Fibroblast of lung (primary cell): ENCODE results near the gene TENM4. TPM values are rescaled to one million over a fixed set of nuclear protein-coding genes. Genes with fewer than 3 reads are reported as not detected.

Source experiments
- DNase-seq, 2 donors: peaks; one replicate each; pipeline versions ENCODE4 v3.0.0 to v3.0.0-alpha.2; 2010; ENCODE audit warnings: low read depth in 2 of 2
- H2AFZ ChIP-seq: 2 replicates; pipeline ENCODE4 v1.5.1; 2012; ENCODE audit warnings: low read length, control low read depth, inconsistent platforms
- H3K27ac ChIP-seq: 2 replicates; pipeline ENCODE4 v1.5.1; 2011; ENCODE audit warnings: low read length, control low read depth; ENCODE audit not compliant: insufficient read depth
- H3K27me3 ChIP-seq: 2 replicates; pipeline ENCODE4 v1.5.1; 2011; ENCODE audit warnings: mild to moderate bottlenecking, low read length; ENCODE audit not compliant: control insufficient read depth, insufficient read depth
- H3K36me3 ChIP-seq: 2 replicates; pipeline ENCODE4 v1.5.1; 2011; ENCODE audit warnings: low read length; ENCODE audit not compliant: control insufficient read depth, insufficient read depth
- H3K4me1 ChIP-seq: 2 replicates; pipeline ENCODE4 v1.5.1; 2011; ENCODE audit warnings: low read length; ENCODE audit not compliant: control insufficient read depth, insufficient read depth; ENCODE audit errors: extremely low read depth
- H3K4me2 ChIP-seq: 2 replicates; pipeline ENCODE4 v1.5.1; 2011; ENCODE audit warnings: low read length, control low read depth; ENCODE audit not compliant: insufficient read depth; ENCODE audit errors: extremely low read depth
- H3K4me3 ChIP-seq, 4 experiments: fragments of 200-600 bp in 1 of 4; sonication (generic) in 1 of 4; replicated peaks in 1 of 4; 2 replicates each; pipeline ENCODE4 v1.5.1; 2011 to 2016; ENCODE audit warnings: low read length in 4 of 4, low read depth in 3 of 4, mild to moderate bottlenecking in 3 of 4, control low read depth in 2 of 4, inconsistent platforms in 1 of 4, mixed read lengths in 1 of 4; ENCODE audit not compliant: insufficient read depth in 1 of 4; ENCODE audit errors: control extremely low read depth in 1 of 4
- H3K79me2 ChIP-seq: 2 replicates; pipeline ENCODE4 v1.5.1; 2012; ENCODE audit warnings: mild to moderate bottlenecking, low read length, inconsistent platforms; ENCODE audit not compliant: control insufficient read depth, insufficient read depth
- H3K9ac ChIP-seq: 2 replicates; pipeline ENCODE4 v1.5.1; 2011; ENCODE audit warnings: mild to moderate bottlenecking, low read length, control low read depth; ENCODE audit not compliant: insufficient read depth
- H3K9me3 ChIP-seq: 2 replicates; pipeline ENCODE4 v1.5.1; 2012; ENCODE audit warnings: low read depth, low read length; ENCODE audit not compliant: control insufficient read depth, insufficient read depth
- H4K20me1 ChIP-seq: 2 replicates; pipeline ENCODE4 v1.5.1; 2011; ENCODE audit warnings: low read length; ENCODE audit not compliant: control insufficient read depth, insufficient read depth; ENCODE audit errors: extremely low read depth
- CTCF ChIP-seq, 2 donors: IDR thresholded peaks in 1 of 2; conservative IDR thresholded peaks in 1 of 2; 1 replicate in 1 of 2; 2 replicates in 1 of 2; pipeline ENCODE4 v1.5.1; 2011 to 2012; ENCODE audit warnings: low read length in 2 of 2, control low read depth in 1 of 2, inconsistent platforms in 1 of 2, low read depth in 1 of 2, mild to moderate bottlenecking in 1 of 2
- EZH2 ChIP-seq: IDR thresholded peaks from 2 replicates; pipeline ENCODE4 v1.5.1; 2012; ENCODE audit warnings: low read length, control low read depth, mild to moderate bottlenecking; ENCODE audit errors: missing control alignments
- polyA plus RNA-seq, 2 donors: library from polyadenylated mRNA; depleted of rRNA in 1 of 2; stranded (reverse) in 1 of 2; unstranded in 1 of 2; fragments of >200 nt; gene quantifications; 2 replicates each; pipeline ENCODE4 v1.2.1, GENCODE V29; 2011 to 2012; ENCODE audit warnings: missing spikeins in 1 of 2
- total RNA-seq: library from RNA; depleted of rRNA; stranded (reverse); fragments of >200 nt; gene quantifications from 2 replicates; pipeline ENCODE4 v1.2.1, GENCODE V29; 2014

TENM4 gene
- total and polyA plus RNA-seq, 2 donors (not counting 1 experiment from before 2014, with no cell fraction given) = 4.6 to 48.4 TPM

DNA sequence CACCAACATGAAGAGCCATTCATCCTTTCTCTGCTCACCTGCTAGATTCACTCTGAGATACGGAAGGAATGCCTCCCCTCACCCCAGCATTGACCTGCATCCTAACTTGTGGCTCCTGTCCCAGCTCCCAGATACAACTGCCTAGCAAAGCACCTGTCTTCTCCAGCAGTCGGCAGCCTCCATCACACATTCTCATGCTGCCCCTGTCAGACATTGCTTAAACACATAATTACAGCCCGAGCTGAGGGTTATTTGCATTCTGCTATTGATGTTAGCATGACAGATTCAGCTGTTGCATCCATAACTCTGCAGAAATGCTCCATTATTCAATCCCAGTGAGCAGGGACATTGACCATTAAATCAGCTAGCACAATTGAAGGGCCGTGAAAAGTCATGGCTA, 681.8 kb downstream of the TENM4 start:
- Histone ChIP-seq H3K4me3 (no peak overlapping the region), H3K4me1 (no peaks in the 10 kb centered on the region), H3K9ac (no peak overlapping the region), H4K20me1 (no peaks in the 10 kb centered on the region), H3K27ac (no peak overlapping the region), H2AFZ (no peak overlapping the region), H3K79me2 (no peaks in the 10 kb centered on the region), H3K4me2 (no peak overlapping the region), H3K27me3 (no peaks in the 10 kb centered on the region), H3K9me3 (no peaks in the 10 kb centered on the region), H3K36me3 (no peaks in the 10 kb centered on the region)
- TF ChIP-seq EZH2 = no peak
- peak; percentile 8 to 13 for TF ChIP-seq CTCF (conservative IDR thresholded peaks at IDR 0.05 in 1 of 2, IDR thresholded peaks at IDR 0.05 in 1 of 2; ENCODE audit: low read depth in 1 of 2, low read length in 2 of 2)
- DNase-seq = peak in 1 of 2 donors; percentile 41

DNA sequence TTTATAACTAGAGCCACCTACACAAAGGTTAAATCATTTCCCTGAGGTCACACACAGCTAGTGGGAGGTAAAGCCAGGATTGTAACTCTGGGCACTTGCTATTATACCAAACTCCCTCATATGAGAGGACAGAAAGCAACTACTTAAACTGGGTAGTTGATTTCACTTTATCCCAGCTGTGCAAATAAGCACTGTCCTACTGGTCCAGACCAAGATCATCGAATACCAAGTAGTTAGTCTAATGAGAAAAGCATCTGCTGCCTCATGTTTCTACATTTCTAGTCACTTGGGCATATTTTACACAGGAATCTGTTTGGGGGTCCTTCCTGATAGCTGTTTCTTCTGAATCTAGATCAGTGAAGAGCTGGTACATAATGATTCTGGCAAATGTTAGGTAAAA, 687.5 kb downstream of the TENM4 start:
- Histone ChIP-seq H4K20me1 (no peaks in the 10 kb centered on the region), H3K36me3 (no peaks in the 10 kb centered on the region), H3K79me2 (no peaks in the 10 kb centered on the region), H3K27ac (no peak overlapping the region), H2AFZ (no peak overlapping the region), H3K9me3 (no peaks in the 10 kb centered on the region), H3K4me1 (no peaks in the 10 kb centered on the region), H3K4me2 (no peak overlapping the region), H3K27me3 (no peaks in the 10 kb centered on the region), H3K4me3 (no peak overlapping the region), H3K9ac (no peak overlapping the region)
- DNase-seq = peak in 1 of 2 donors; percentile 15
- TF ChIP-seq EZH2 (no peak), CTCF (conservative IDR thresholded peaks at IDR 0.05 in 1 of 2, IDR thresholded peaks at IDR 0.05 in 1 of 2; ENCODE audit: low read depth in 1 of 2, low read length in 2 of 2) (no peak)

DNA sequence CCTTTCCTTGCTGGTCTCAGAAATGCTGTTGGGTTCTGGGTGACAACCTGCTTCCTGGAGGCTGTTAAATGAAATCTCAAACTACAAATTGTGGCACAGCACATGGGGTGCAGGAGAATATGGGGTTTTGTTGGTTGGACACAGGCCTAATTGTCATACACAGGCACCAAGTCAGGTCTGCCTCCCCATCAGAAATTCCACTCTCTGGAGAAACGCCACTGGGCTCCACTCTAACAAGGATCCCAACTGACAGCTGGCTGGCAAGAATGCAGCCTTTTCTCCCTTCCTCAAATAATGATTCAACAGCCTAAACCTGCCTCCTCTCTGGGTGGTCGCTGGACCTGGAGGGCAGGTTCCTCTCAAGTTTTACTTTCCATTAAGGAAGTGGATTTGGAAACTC, 688.3 kb downstream of the TENM4 start:
- no peaks in the 10 kb centered on the region for H4K20me1 ChIP-seq
- no peak overlapping the region for H3K9ac ChIP-seq
- H3K4me1 ChIP-seq = no peaks in the 10 kb centered on the region
- H3K79me2 ChIP-seq = no peaks in the 10 kb centered on the region
- H2AFZ ChIP-seq = no peak overlapping the region
- H3K4me3 ChIP-seq = no peak overlapping the region
- DNase-seq = no peak
- H3K27me3 ChIP-seq = no peaks in the 10 kb centered on the region
- no peak overlapping the region for H3K27ac ChIP-seq
- no peak overlapping the region for H3K4me2 ChIP-seq
- no peaks in the 10 kb centered on the region for H3K9me3 ChIP-seq
- TF ChIP-seq CTCF (conservative IDR thresholded peaks at IDR 0.05 in 1 of 2, IDR thresholded peaks at IDR 0.05 in 1 of 2; ENCODE audit: low read depth in 1 of 2, low read length in 2 of 2) = no peak
- TF ChIP-seq EZH2 = no peak
- H3K36me3 ChIP-seq = no peaks in the 10 kb centered on the region
